SK-N-SH (cell line): Measurements from ENCODE around the gene MACROD2. TPM values are rescaled to one million over a fixed set of nuclear protein-coding genes. Genes with fewer than 3 reads are reported as not detected.

Experiments
- CTCF ChIA-PET: fragments of 300-600, 350-600 bp; formaldehyde crosslinking; extraction: SDS; loops from one replicate; lab custom pipeline; 2021; lab: Yijun Ruan, JAX
- POLR2A ChIA-PET: fragments of 350-600 bp; sonication (Branson Sonifier 250); formaldehyde crosslinking; extraction: SDS; loops from one replicate; lab custom pipeline; 2020; ENCODE audit warnings: antibody characterized with exemption, inconsistent platforms; lab: Yijun Ruan, JAX
- DNase-seq: peaks from one replicate; pipeline ENCODE4 v3.0.0; 2012
- H2AFZ ChIP-seq: fragments of 200-600 bp; sonication (generic); 2 replicates; pipeline ENCODE4 v1.8.1; 2016; ENCODE audit warnings: antibody characterized with exemption, mild to moderate bottlenecking, low read depth
- H3F3A ChIP-seq: fragments of 200-600 bp; sonication (generic); replicated peaks from 2 replicates; pipeline ENCODE3; 2016; ENCODE audit warnings: antibody characterized with exemption, mild to moderate bottlenecking; ENCODE audit not compliant: insufficient read depth
- H3K27ac ChIP-seq, 2 experiments: fragments of 200-500 bp in 1 of 2; fragments of 200-600 bp in 1 of 2; sonication (Bioruptor generic) in 1 of 2; sonication (generic), shearing (Covaris generic) in 1 of 2; 2 replicates each; pipeline versions ENCODE4 v1.5.1 to v1.6.1; 2014 to 2016; ENCODE audit warnings: low read depth in 2 of 2, inconsistent platforms in 1 of 2, low read length in 1 of 2, mild to moderate bottlenecking in 1 of 2, mixed read lengths in 1 of 2
- H3K27me3 ChIP-seq: fragments of 200-600 bp; sonication (generic), shearing (Covaris generic); 2 replicates; pipeline ENCODE4 v1.6.1; 2016; ENCODE audit warnings: mixed run types; ENCODE audit not compliant: insufficient read depth
- H3K36me3 ChIP-seq, 2 experiments: fragments of 200-500 bp in 1 of 2; fragments of 200-600 bp in 1 of 2; sonication (Bioruptor generic) in 1 of 2; sonication (generic) in 1 of 2; replicated peaks in 1 of 2; 2 replicates each; pipeline versions ENCODE3 to v1.5.1; 2014 to 2016; ENCODE audit warnings: low read length in 1 of 2, mild to moderate bottlenecking in 1 of 2; ENCODE audit not compliant: insufficient read depth in 2 of 2, control insufficient read depth in 1 of 2
- H3K4me1 ChIP-seq, 2 experiments: fragments of 200-500 bp in 1 of 2; fragments of 200-600 bp in 1 of 2; sonication (Bioruptor generic) in 1 of 2; sonication (generic), shearing (Covaris generic) in 1 of 2; 2 replicates each; pipeline versions ENCODE4 v1.5.1 to v1.6.1; 2014 to 2016; ENCODE audit warnings: low read depth in 1 of 2, low read length in 1 of 2, mixed run types in 1 of 2; ENCODE audit not compliant: insufficient read depth in 2 of 2, control insufficient read depth in 1 of 2
- H3K4me2 ChIP-seq: fragments of 200-600 bp; sonication (generic), shearing (Covaris generic); 2 replicates; pipeline ENCODE4 v1.6.1; 2017; ENCODE audit warnings: mixed run types
- H3K4me3 ChIP-seq, 2 experiments: fragments of 200-500 bp in 1 of 2; fragments of 200-600 bp in 1 of 2; sonication (Bioruptor generic) in 1 of 2; sonication (generic), shearing (Covaris generic) in 1 of 2; 2 replicates each; pipeline versions ENCODE4 v1.5.1 to v1.8.1; 2014 to 2016; ENCODE audit warnings: low read depth in 2 of 2, inconsistent platforms in 1 of 2, low read length in 1 of 2, mild to moderate bottlenecking in 1 of 2, mixed read lengths in 1 of 2, moderate library complexity in 1 of 2
- H3K79me2 ChIP-seq: fragments of 200-600 bp; sonication (generic); 2 replicates; pipeline ENCODE4 v1.8.1; 2017; ENCODE audit warnings: mild to moderate bottlenecking; ENCODE audit not compliant: insufficient read depth
- H3K9ac ChIP-seq: fragments of 200-600 bp; sonication (generic); 2 replicates; pipeline ENCODE4 v1.6.1; 2017; ENCODE audit warnings: mixed run types
- H3K9me2 ChIP-seq: fragments of 200-600 bp; sonication (generic); 2 replicates; pipeline ENCODE4 v1.6.1; 2017; ENCODE audit warnings: mixed run types
- H3K9me3 ChIP-seq: fragments of 200-600 bp; sonication (generic); 2 replicates; pipeline ENCODE4 v1.6.1; 2017; ENCODE audit warnings: mixed run types, mild to moderate bottlenecking, moderate library complexity
- H4K20me1 ChIP-seq: fragments of 200-600 bp; sonication (generic); 2 replicates; pipeline ENCODE4 v1.6.1; 2017; ENCODE audit warnings: mild to moderate bottlenecking, mixed run types; ENCODE audit not compliant: insufficient read depth
- CHD2 ChIP-seq: fragments of 150-350 bp; IDR thresholded peaks from 2 replicates; pipeline ENCODE4 v1.6.1; 2018; ENCODE audit warnings: low read length; ENCODE audit not compliant: partially characterized antibody
- CTCF ChIP-seq: fragments of 200-600 bp; sonication (generic); IDR thresholded peaks from 2 replicates; pipeline ENCODE4 v1.6.1; 2017; ENCODE audit warnings: antibody characterized with exemption, mild to moderate bottlenecking, moderate library complexity
- ELF1 ChIP-seq: IDR thresholded peaks from 2 replicates; pipeline ENCODE4 v1.4.0; 2012
- EP300 ChIP-seq, 2 experiments: IDR thresholded peaks; 2 replicates each; pipeline versions ENCODE4 v1.4.0 to v1.6.1; 2012; ENCODE audit warnings: borderline replicate concordance in 1 of 2, low read depth in 1 of 2, low read length in 1 of 2
- EZH2phosphoT487 ChIP-seq: fragments of 200-600 bp; sonication (generic); IDR thresholded peaks from 2 replicates; pipeline ENCODE4 v1.6.1; 2017; ENCODE audit warnings: low read depth, mixed run types, mild to moderate bottlenecking, antibody characterized with exemption, moderate library complexity, borderline replicate concordance
- FOSL2 ChIP-seq: IDR thresholded peaks from 2 replicates; pipeline ENCODE4 v1.4.0; 2012; ENCODE audit warnings: low read depth, mild to moderate bottlenecking, moderate library complexity, borderline replicate concordance
- FOXJ3 ChIP-seq: sonication (generic); formaldehyde crosslinking; IDR thresholded peaks from 2 replicates; pipeline ENCODE4 v1.5.1; 2020; ENCODE audit warnings: mild to moderate bottlenecking, missing genetic modification reagents
- FOXM1 ChIP-seq: IDR thresholded peaks from 2 replicates; pipeline ENCODE4 v1.4.0; 2012; ENCODE audit warnings: low read depth, mild to moderate bottlenecking
- GABPA ChIP-seq: IDR thresholded peaks from 2 replicates; pipeline ENCODE4 v1.4.0; 2012; ENCODE audit warnings: low read depth, mild to moderate bottlenecking
- JUND ChIP-seq: IDR thresholded peaks from 2 replicates; pipeline ENCODE4 v1.4.0; 2012
- MAX ChIP-seq: IDR thresholded peaks from 2 replicates; pipeline ENCODE4 v1.4.0; 2012; ENCODE audit warnings: low read depth
- MEF2A ChIP-seq: IDR thresholded peaks from 2 replicates; pipeline ENCODE4 v1.4.0; 2012; ENCODE audit warnings: low read depth, borderline replicate concordance
- MXI1 ChIP-seq: IDR thresholded peaks from 2 replicates; pipeline ENCODE4 v1.6.1; 2012; ENCODE audit warnings: mild to moderate bottlenecking, low read depth, low read length, improper control_type of control experiment
- NFIC ChIP-seq: IDR thresholded peaks from 2 replicates; pipeline ENCODE4 v1.4.0; 2012; ENCODE audit warnings: borderline replicate concordance
- NRF1 ChIP-seq: IDR thresholded peaks from 2 replicates; pipeline ENCODE4 v1.6.1; 2012; ENCODE audit warnings: low read depth, mild to moderate bottlenecking, low read length
- POLR2AphosphoS5 ChIP-seq: IDR thresholded peaks from 2 replicates; pipeline ENCODE4 v1.6.1; 2012; ENCODE audit warnings: low read depth, low read length
- RAD21 ChIP-seq: IDR thresholded peaks from 2 replicates; pipeline ENCODE4 v1.6.1; 2012; ENCODE audit warnings: mild to moderate bottlenecking, low read length
- RCOR1 ChIP-seq: fragments of 150-350 bp; IDR thresholded peaks from 2 replicates; pipeline ENCODE4 v1.6.1; 2017; ENCODE audit warnings: antibody characterized with exemption, low read length
- RFX5 ChIP-seq: IDR thresholded peaks from 2 replicates; pipeline ENCODE4 v1.6.1; 2012; ENCODE audit warnings: mild to moderate bottlenecking, improper control_type of control experiment, low read length
- SIN3A ChIP-seq: IDR thresholded peaks from 2 replicates; pipeline ENCODE4 v1.6.1; 2012; ENCODE audit warnings: low read depth, mild to moderate bottlenecking, low read length, moderate library complexity, borderline replicate concordance
- SMC3 ChIP-seq: IDR thresholded peaks from 2 replicates; pipeline ENCODE4 v1.6.1; 2012; ENCODE audit warnings: low read depth, low read length, improper control_type of control experiment
- TAF1 ChIP-seq: IDR thresholded peaks from 2 replicates; pipeline ENCODE4 v1.6.1; 2012; ENCODE audit warnings: low read depth, mild to moderate bottlenecking, low read length, moderate library complexity, borderline replicate concordance
- TEAD4 ChIP-seq: IDR thresholded peaks from 2 replicates; pipeline ENCODE4 v1.4.0; 2012; ENCODE audit warnings: mild to moderate bottlenecking, borderline replicate concordance; ENCODE audit not compliant: insufficient read depth
- YY1 ChIP-seq: IDR thresholded peaks from 2 replicates; pipeline ENCODE4 v1.4.0; 2012; ENCODE audit warnings: low read depth, mild to moderate bottlenecking
- ZBTB33 ChIP-seq: IDR thresholded peaks from 2 replicates; pipeline ENCODE4 v1.4.0; 2012; ENCODE audit warnings: low read depth, borderline replicate concordance
- WGBS: methylation state at CpG from one replicate; pipeline ENCODE4 v1.1.6; 2017; ENCODE audit warnings: low lambda C conversion rate; 5-methylcytosine and 5-hydroxymethylcytosine counted together
- polyA plus RNA-seq, 3 experiments: library from polyadenylated mRNA; depleted of rRNA; stranded (reverse); fragments of >200 nt; gene quantifications; 2 replicates each; pipeline ENCODE4 v1.2.3, GENCODE V29; 2012

The MACROD2 gene
- polyA plus RNA-seq, 1 of the 3 experiments (the other 2 are of a cell fraction): 0.33 TPM

- WGBS: 88% methylated on average over 2 of the region's 2 CpGs
- Histone ChIP-seq H3K4me1 (no peaks in the 10 kb centered on the region; a peak in 1 of 4 replicates), H3F3A (no peaks in the 10 kb centered on the region), H3K9ac (no peak overlapping the region), H3K4me2 (no peak overlapping the region), H3K9me3 (no peaks in the 10 kb centered on the region), H2AFZ (no peak overlapping the region), H3K9me2 (no peaks in the 10 kb centered on the region), H3K79me2 (no peaks in the 10 kb centered on the region), H3K4me3 (no peak overlapping the region), H3K36me3 (no peaks in the 10 kb centered on the region), H3K27ac (no peak overlapping the region), H4K20me1 (no peaks in the 10 kb centered on the region), H3K27me3 (no peaks in the 10 kb centered on the region)
- no peak for DNase-seq
- ChIA-PET CTCF (interaction anchor here (1.2 to 1.3 kb wide), 2 partner anchors 9 to 11 kb away, joined by 3 read pairs; no protein-coding TSS in a partner anchor), POLR2A (no interaction called here)
- TF ChIP-seq MAX (no peak), TAF1 (no peak), FOSL2 (no peak), RFX5 (no peak), MEF2A (no peak), NFIC (no peak), EZH2phosphoT487 (no peak), EP300 (IDR thresholded peaks at IDR 0.05; ENCODE audit: borderline replicate concordance in 1 of 2, low read depth in 1 of 2, low read length in 1 of 2) (no peak), YY1 (no peak), CHD2 (no peak), POLR2AphosphoS5 (no peak)
These were observed 788.5 kb downstream of the MACROD2 start for GRCh38 chr20:14783766-14784165.

- Histone ChIP-seq H2AFZ (no peak overlapping the region), H3K36me3 (no peaks in the 10 kb centered on the region), H3K4me3 (no peak overlapping the region), H3K79me2 (no peaks in the 10 kb centered on the region), H3K27me3 (no peaks in the 10 kb centered on the region), H3K9ac (no peak overlapping the region), H3K4me1 (no peaks in the 10 kb centered on the region; a peak in 1 of 4 replicates), H3F3A (no peaks in the 10 kb centered on the region), H3K9me2 (no peaks in the 10 kb centered on the region), H3K4me2 (no peak overlapping the region), H3K27ac (no peak overlapping the region), H3K9me3 (no peaks in the 10 kb centered on the region; the same call in 1 of the 2 replicates), H4K20me1 (no peaks in the 10 kb centered on the region)
- ChIA-PET CTCF (interaction anchor here (0.7 to 1.6 kb wide), 5 partner anchors 10 to 1881 kb away, joined by 3 to 4 read pairs (median 3); partner anchors contain the start of gene FLRT3), POLR2A (no interaction called here)
- WGBS: 95% methylated on average over 3 of the region's 3 CpGs
- no peak for DNase-seq
- TF ChIP-seq CTCF (no peak), MEF2A (no peak), JUND (no peak), FOXJ3 (CRISPR knock-in tag) (no peak), ELF1 (no peak), NRF1 (no peak), NFIC (no peak), RAD21 (no peak), POLR2AphosphoS5 (no peak), MXI1 (no peak), GABPA (no peak), SIN3A (no peak), MAX (no peak), RCOR1 (no peak), RFX5 (no peak), ZBTB33 (no peak), TAF1 (no peak), SMC3 (no peak), FOXM1 (no peak), TEAD4 (no peak)
These were observed 789.9 kb downstream of the MACROD2 start for GRCh38 chr20:14785065-14785743.
